ENCODE measurements around the gene AJAP1.
"Not testable (repeated sequence)": the region's sequence is repeated elsewhere in the genome, so short reads cannot be mapped to it uniquely, and the experiment has no call there.

- not testable (repeated sequence) for TF ChIP-seq CBFB (IDR thresholded peaks at IDR 0.05; ENCODE audit: low read depth); HCFC1 (IDR thresholded peaks at IDR 0.05; ENCODE audit: low read length); RCOR1 (conservative IDR thresholded peaks at IDR 0.05; ENCODE audit: low read depth, low read length); SMAD5 (IDR thresholded peaks at IDR 0.05; ENCODE audit: low read depth); YY1 (IDR thresholded peaks at IDR 0.05; ENCODE audit: low read depth, low read length); EZH2 (IDR thresholded peaks at IDR 0.05; ENCODE audit: borderline replicate concordance, control insufficient read depth, low read depth, low read length); POLR2A (IDR thresholded peaks at IDR 0.05; ENCODE audit: low read depth, low read length); YBX1 (IDR thresholded peaks at IDR 0.05)
Measured at GRCh38 chr1:4618827-4619226, 35.6 kb upstream of the AJAP1 start.
